HG03378 (cell line): ENCODE data around the gene JAKMIP1.
"Not testable (repeated sequence)": the region's sequence is repeated elsewhere in the genome, so short reads cannot be mapped to it uniquely, and the experiment has no call there.

ENCODE experiments used
- ATAC-seq: cut with Tn5 transposase; IDR thresholded peaks from one replicate; pipeline ENCODE4 v1.9.1; 2021; ENCODE audit warnings: mild to moderate bottlenecking, moderate library complexity; ENCODE audit not compliant: unreplicated experiment

Gene JAKMIP1

GRCh38 chr4:5999356-5999755, 201.0 kb downstream of the JAKMIP1 start:
- no peak for ATAC-seq

- ATAC-seq: peak; percentile 66
These were observed 201.9 kb downstream of the JAKMIP1 start for GRCh38 chr4:5998333-5998936.

- ATAC-seq: no peak
These were observed 203.7 kb downstream of the JAKMIP1 start for GRCh38 chr4:5996641-5997040.

GRCh38 chr4:5995901-5996623, 204.3 kb downstream of the JAKMIP1 start:
- no peak for ATAC-seq

GRCh38 chr4:5993876-5994811, 206.2 kb downstream of the JAKMIP1 start:
- no peak for ATAC-seq

GRCh38 chr4:5993346-5993745, 207.0 kb downstream of the JAKMIP1 start:
- not testable (repeated sequence) for ATAC-seq

GRCh38 chr4:5992828-5993321, 207.5 kb downstream of the JAKMIP1 start:
- ATAC-seq: no peak

- ATAC-seq: no peak
These were observed 208.1 kb downstream of the JAKMIP1 start for GRCh38 chr4:5992171-5992827.

- no peak for ATAC-seq
These were observed 208.9 kb downstream of the JAKMIP1 start for GRCh38 chr4:5991405-5991804.

GRCh38 chr4:5990446-5991160, 209.7 kb downstream of the JAKMIP1 start:
- ATAC-seq: no peak

- no peak for ATAC-seq
These were observed 210.8 kb downstream of the JAKMIP1 start for GRCh38 chr4:5989236-5990225.

GRCh38 chr4:5988086-5988845, 212.1 kb downstream of the JAKMIP1 start:
- ATAC-seq: no peak

GRCh38 chr4:5984843-5985242, 215.5 kb downstream of the JAKMIP1 start:
- ATAC-seq: no peak

- ATAC-seq: no peak
These were observed 218.0 kb downstream of the JAKMIP1 start for GRCh38 chr4:5982156-5982973.

GRCh38 chr4:5980436-5981155, 219.8 kb downstream of the JAKMIP1 start:
- no peak for ATAC-seq

- ATAC-seq: no peak
These were observed 220.4 kb downstream of the JAKMIP1 start for GRCh38 chr4:5979981-5980380.

GRCh38 chr4:5976921-5977320, 223.4 kb downstream of the JAKMIP1 start:
- ATAC-seq: no peak
